Measurements from ENCODE around the gene HIF3A.
"Not testable (repeated sequence)": the region's sequence is repeated elsewhere in the genome, so short reads cannot be mapped to it uniquely, and the experiment has no call there.

GRCh38 chr19:46261501-46261900 lies 35.3 kb upstream of the HIF3A start:
- TF ChIP-seq, protein P1, sequence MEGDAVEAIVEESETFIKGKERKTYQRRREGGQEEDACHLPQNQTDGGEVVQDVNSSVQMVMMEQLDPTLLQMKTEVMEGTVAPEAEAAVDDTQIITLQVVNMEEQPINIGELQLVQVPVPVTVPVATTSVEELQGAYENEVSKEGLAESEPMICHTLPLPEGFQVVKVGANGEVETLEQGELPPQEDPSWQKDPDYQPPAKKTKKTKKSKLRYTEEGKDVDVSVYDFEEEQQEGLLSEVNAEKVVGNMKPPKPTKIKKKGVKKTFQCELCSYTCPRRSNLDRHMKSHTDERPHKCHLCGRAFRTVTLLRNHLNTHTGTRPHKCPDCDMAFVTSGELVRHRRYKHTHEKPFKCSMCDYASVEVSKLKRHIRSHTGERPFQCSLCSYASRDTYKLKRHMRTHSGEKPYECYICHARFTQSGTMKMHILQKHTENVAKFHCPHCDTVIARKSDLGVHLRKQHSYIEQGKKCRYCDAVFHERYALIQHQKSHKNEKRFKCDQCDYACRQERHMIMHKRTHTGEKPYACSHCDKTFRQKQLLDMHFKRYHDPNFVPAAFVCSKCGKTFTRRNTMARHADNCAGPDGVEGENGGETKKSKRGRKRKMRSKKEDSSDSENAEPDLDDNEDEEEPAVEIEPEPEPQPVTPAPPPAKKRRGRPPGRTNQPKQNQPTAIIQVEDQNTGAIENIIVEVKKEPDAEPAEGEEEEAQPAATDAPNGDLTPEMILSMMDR (IDR thresholded peaks at IDR 0.05): not testable (repeated sequence)
- not testable (repeated sequence) for TF ChIP-seq POLR2A (IDR thresholded peaks at IDR 0.05)

Measured in heart left ventricle (tissue), 13 donors.